BE2C (cell line): ENCODE data around the gene CDCP1.

Experiments used
- DNase-seq: peaks from one replicate; pipeline ENCODE4 v3.0.0-alpha.2; 2020
- H3K27me3 ChIP-seq: fragments of 250-450 bp; sonication (Bioruptor Pico); 2 replicates; pipeline ENCODE4 v1.5.1; 2020; ENCODE audit warnings: mild to moderate bottlenecking
- H3K36me3 ChIP-seq: fragments of 250-450 bp; sonication (Bioruptor Pico); 2 replicates; pipeline ENCODE4 v1.5.1; 2020; ENCODE audit warnings: mild to moderate bottlenecking
- H3K4me1 ChIP-seq: fragments of 250-450 bp; sonication (Bioruptor Pico); 2 replicates; pipeline ENCODE4 v1.5.1; 2020
- H3K4me3 ChIP-seq: 2 replicates; pipeline ENCODE4 v1.5.1; 2011; ENCODE audit warnings: low read depth, low read length
- H3K9me3 ChIP-seq: fragments of 250-450 bp; sonication (Bioruptor Pico); 2 replicates; pipeline ENCODE4 v1.5.1; 2020
- CTCF ChIP-seq: IDR thresholded peaks from 2 replicates; pipeline ENCODE4 v1.5.1; 2012; ENCODE audit warnings: mild to moderate bottlenecking, low read depth, low read length

Gene CDCP1

GRCh38 chr3:45187694-45188141 is 41.5 kb upstream of the CDCP1 start:
- TF ChIP-seq CTCF: no peak
- H3K36me3 ChIP-seq: no peaks in the 10 kb centered on the region
- H3K4me1 ChIP-seq: no peaks in the 10 kb centered on the region
- no peaks in the 10 kb centered on the region for H3K27me3 ChIP-seq
- H3K9me3 ChIP-seq: no peaks in the 10 kb centered on the region
- no peak for DNase-seq
- H3K4me3 ChIP-seq: no peak overlapping the region

- no peak for TF ChIP-seq CTCF
- DNase-seq: no peak
- Histone ChIP-seq H3K36me3 (no peaks in the 10 kb centered on the region), H3K4me3 (no peak overlapping the region), H3K27me3 (no peaks in the 10 kb centered on the region), H3K4me1 (no peaks in the 10 kb centered on the region), H3K9me3 (no peaks in the 10 kb centered on the region)
Measured at GRCh38 chr3:45186871-45187270, 40.7 kb upstream of the CDCP1 start.

- no peak for DNase-seq
- Histone ChIP-seq H3K36me3 (no peaks in the 10 kb centered on the region), H3K9me3 (no peaks in the 10 kb centered on the region), H3K4me1 (no peaks in the 10 kb centered on the region), H3K27me3 (no peaks in the 10 kb centered on the region), H3K4me3 (no peak overlapping the region)
- TF ChIP-seq CTCF: no peak
Measured at GRCh38 chr3:45185461-45185860, 39.3 kb upstream of the CDCP1 start.

- no peaks in the 10 kb centered on the region for H3K4me1 ChIP-seq
- no peak overlapping the region for H3K4me3 ChIP-seq
- no peaks in the 10 kb centered on the region for H3K9me3 ChIP-seq
- H3K27me3 ChIP-seq: no peaks in the 10 kb centered on the region
- no peaks in the 10 kb centered on the region for H3K36me3 ChIP-seq
- TF ChIP-seq CTCF: no peak
- no peak for DNase-seq
Measured at GRCh38 chr3:45185052-45185451, 38.9 kb upstream of the CDCP1 start.

- Histone ChIP-seq H3K36me3 (no peaks in the 10 kb centered on the region), H3K4me1 (no peaks in the 10 kb centered on the region), H3K4me3 (no peak overlapping the region), H3K27me3 (no peaks in the 10 kb centered on the region), H3K9me3 (no peaks in the 10 kb centered on the region)
- TF ChIP-seq CTCF: no peak
- no peak for DNase-seq
Measured at GRCh38 chr3:45183872-45184262, 37.7 kb upstream of the CDCP1 start.

- Histone ChIP-seq H3K4me1 (no peaks in the 10 kb centered on the region), H3K9me3 (no peaks in the 10 kb centered on the region), H3K27me3 (no peaks in the 10 kb centered on the region), H3K4me3 (no peak overlapping the region), H3K36me3 (no peaks in the 10 kb centered on the region)
- no peak for DNase-seq
- no peak for TF ChIP-seq CTCF
Measured at GRCh38 chr3:45182915-45183871, 37.0 kb upstream of the CDCP1 start.
